NCI-H1694 (cell line): Measurements from ENCODE around the gene TBXA2R.
A peak's percentile ranks its signal among the peaks of the same experiment; 100 is the strongest.
"Not testable (repeated sequence)": the region's sequence is repeated elsewhere in the genome, so short reads cannot be mapped to it uniquely, and the experiment has no call there.

Experiments used
- DNase-seq: peaks from one replicate; lab custom pipeline; 2025; lab: John Stamatoyannopoulos, UW

The TBXA2R gene

GRCh38 chr19:3577723-3578344 lies 28.8 kb downstream of the TBXA2R start:
- DNase-seq: no peak

- DNase-seq: no peak
Observed at GRCh38 chr19:3576696-3577443, 29.8 kb downstream of the TBXA2R start.

GRCh38 chr19:3575949-3576673 lies 30.6 kb downstream of the TBXA2R start:
- no peak for DNase-seq

- peak; percentile 42 for DNase-seq
Observed at GRCh38 chr19:3575260-3575741, 31.4 kb downstream of the TBXA2R start.

- DNase-seq: peak; percentile 65
Observed at GRCh38 chr19:3573858-3574637, 32.6 kb downstream of the TBXA2R start.

- DNase-seq: no peak
Observed at GRCh38 chr19:3573162-3573857, 33.4 kb downstream of the TBXA2R start.

DNA sequence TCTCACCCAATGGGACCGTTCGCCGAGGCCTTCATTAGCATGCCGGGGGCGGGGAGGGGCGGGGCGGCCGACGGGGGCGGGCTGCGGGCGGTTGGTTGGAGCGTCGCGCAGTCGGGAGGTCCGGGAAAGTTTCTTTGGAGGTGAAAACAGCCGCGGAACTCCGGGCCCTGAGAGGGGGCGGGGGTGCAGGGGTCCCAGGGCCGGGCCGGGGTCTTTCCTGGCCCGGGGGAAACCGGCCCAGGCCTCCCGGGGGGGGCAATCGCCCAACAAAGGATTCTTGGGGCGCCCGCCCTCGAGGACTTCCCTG lies 33.9 kb downstream of the TBXA2R start, which contains the start of gene HMG20B:
HMG20B (plus strand) TSS at position 90 of the 307 bp plus-strand sequence. CDS start 366 bp downstream, outside the sequence.
- DNase-seq: no peak

- DNase-seq: peak; percentile 94
Observed at GRCh38 chr19:3572132-3572854, 34.4 kb downstream of the TBXA2R start.

GRCh38 chr19:3570606-3571011 lies 36.1 kb downstream of the TBXA2R start:
- no peak for DNase-seq

DNA sequence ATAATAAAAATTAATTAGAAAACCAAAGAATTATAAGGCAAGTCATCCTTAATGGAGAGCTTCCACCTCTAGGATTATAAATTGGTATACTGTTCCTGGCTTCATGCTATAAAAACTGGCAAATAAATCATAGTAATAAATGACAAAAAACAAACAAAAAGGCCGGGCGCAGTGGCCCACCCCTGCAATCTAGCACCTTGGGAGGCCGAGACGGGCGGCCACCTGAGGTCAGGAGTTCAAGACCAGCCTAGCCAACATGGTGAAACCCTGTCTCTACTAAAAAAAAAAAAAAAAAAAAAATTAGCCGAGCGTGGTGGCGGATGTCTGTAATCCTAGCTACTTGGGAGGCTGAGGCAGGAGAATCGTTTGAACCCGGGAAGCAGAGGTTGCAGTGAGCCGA lies 36.6 kb downstream of the TBXA2R start:
- DNase-seq: not testable (repeated sequence)

GRCh38 chr19:3565139-3565538 lies 41.5 kb downstream of the TBXA2R start:
- no peak for DNase-seq

GRCh38 chr19:3563709-3564524 lies 42.8 kb downstream of the TBXA2R start:
- no peak for DNase-seq

GRCh38 chr19:3557461-3558248 lies 49.0 kb downstream of the TBXA2R start, which contains the start of gene MFSD12:
Gene MFSD12, minus strand, starts transcription at chr19:3557586. Its CDS starts 183 bp downstream, at chr19:3557403.
- DNase-seq: peak; percentile 60

GRCh38 chr19:3556978-3557460 lies 49.7 kb downstream of the TBXA2R start:
- no peak for DNase-seq

DNA sequence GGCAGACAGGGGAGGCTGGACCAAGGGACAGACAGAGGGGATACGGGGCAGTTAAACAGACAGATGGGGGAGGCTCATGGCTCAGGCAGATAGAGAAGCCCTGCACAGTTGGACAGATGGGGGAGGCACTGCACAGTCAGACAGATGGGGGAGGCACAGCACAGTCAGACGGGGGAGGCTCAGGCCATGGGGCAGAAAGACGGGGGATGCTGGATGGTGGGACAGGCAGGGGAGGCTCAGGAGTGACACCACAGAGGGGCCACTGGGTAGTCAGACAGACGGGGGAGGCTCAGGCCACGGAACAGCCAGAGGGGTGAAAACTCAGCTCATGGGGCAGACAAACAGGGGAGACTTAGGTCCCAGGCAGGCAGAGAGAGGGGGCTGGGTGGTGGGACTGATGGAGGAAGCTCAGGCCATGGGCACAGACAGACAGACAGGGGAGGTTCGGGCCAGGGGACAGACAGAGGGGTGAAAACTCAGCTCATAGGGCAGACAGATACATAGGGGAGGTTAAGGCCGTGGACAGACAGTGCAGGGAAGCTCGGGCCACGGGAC lies 50.2 kb downstream of the TBXA2R start:
- DNase-seq: no peak

DNA sequence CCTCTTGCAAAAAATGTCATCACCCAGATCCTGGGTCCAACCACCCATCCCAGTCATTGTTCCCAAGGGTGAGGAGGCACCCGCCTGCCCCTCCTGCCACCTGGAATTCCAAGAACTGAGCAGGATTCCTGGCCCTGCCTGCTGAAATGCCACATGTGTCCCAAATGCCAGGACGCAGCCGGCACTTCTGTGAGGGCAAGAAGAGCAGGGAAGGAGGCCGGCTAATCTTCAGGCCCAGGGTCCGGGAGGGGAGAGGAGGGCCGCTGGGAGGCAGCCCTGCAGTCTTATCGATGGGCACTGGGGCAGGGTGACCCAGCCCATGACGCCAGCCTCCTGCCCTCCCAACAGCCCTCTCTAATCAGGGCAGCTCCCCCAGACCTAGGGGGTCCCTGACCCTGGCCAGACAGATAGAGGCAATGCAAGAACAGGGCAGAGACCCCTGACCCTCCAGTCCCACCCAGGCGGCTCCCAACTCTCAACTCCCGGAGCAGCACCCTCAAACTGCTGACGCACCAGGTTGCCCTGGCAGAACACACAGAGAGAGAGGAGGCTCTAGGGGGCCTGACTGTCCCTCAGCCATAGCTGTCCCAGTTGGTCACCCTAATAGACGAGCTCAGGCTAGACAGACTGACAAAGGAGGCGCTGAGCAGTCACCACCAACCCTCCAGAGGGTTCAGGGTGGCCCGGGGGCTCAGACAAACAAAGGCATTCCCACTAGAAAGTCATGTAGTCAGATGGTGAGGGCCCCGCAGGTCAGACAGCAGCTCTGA lies 50.8 kb downstream of the TBXA2R start:
- DNase-seq: no peak

GRCh38 chr19:3554254-3555083 lies 52.2 kb downstream of the TBXA2R start:
- no peak for DNase-seq
